Upper lobe of right lung (tissue), 1 donor: ENCODE data around the gene PFN4. TPM values are rescaled to one million over a fixed set of nuclear protein-coding genes. Genes with fewer than 3 reads are reported as not detected.

Experiments used
- ATAC-seq: fragments of 200-7000 bp; cut with Tn5 transposase; one replicate; pipeline ENCODE4 v1.9.1; 2020; ENCODE audit warnings: mild to moderate bottlenecking, moderate library complexity
- DNase-seq: peaks from one replicate; pipeline ENCODE4 v3.0.0-alpha.2; 2020
- H3K27ac ChIP-seq: fragments of 200-600 bp; one replicate; pipeline ENCODE4 v1.8.0; 2022
- H3K27me3 ChIP-seq: fragments of 200-600 bp; one replicate; pipeline ENCODE4 v1.8.0; 2022; ENCODE audit warnings: mild to moderate bottlenecking
- H3K36me3 ChIP-seq: fragments of 200-600 bp; one replicate; pipeline ENCODE4 v1.8.0; 2022
- H3K4me1 ChIP-seq: fragments of 200-600 bp; one replicate; pipeline ENCODE4 v1.8.0; 2022
- H3K4me3 ChIP-seq: fragments of 200-600 bp; one replicate; pipeline ENCODE4 v1.8.0; 2022; ENCODE audit warnings: mild to moderate bottlenecking
- H3K9me3 ChIP-seq: fragments of 200-600 bp; one replicate; pipeline ENCODE4 v1.8.0; 2022
- CTCF ChIP-seq: fragments of 200-600 bp; IDR thresholded peaks from one replicate; pipeline ENCODE4 v1.8.0; 2022; ENCODE audit warnings: antibody characterized with exemption
- intact Hi-C: fragments of 100-400 bp; cut with DNase I; formaldehyde crosslinking; loops from one replicate; pipeline ENCODE4 v1.11.0; 2022
- total RNA-seq: library from RNA; stranded (reverse); fragmentation: NEBNext Ultra II Directional; extraction: Animal tissue kit (Norgen Biotek cat#: 25700); gene quantifications from one replicate; pipeline ENCODE4 v1.2.1, GENCODE V29; 2021
- donor health status: DM: no; HTN: yes; CAD: no; lungs with severe emphysema.

The PFN4 gene
- total RNA-seq, 1 donor from 2014 or later = 1.5 TPM

- ATAC-seq = no peak
- DNase-seq = no peak
- Histone ChIP-seq H3K4me3 (no peak overlapping the region), H3K27ac (no peak overlapping the region), H3K36me3 (peaks cover 36% of the 10 kb centered on the region), H3K4me1 (no peaks in the 10 kb centered on the region), H3K9me3 (no peaks in the 10 kb centered on the region), H3K27me3 (no peaks in the 10 kb centered on the region)
- no peak for TF ChIP-seq CTCF
- intact Hi-C loops = no loop called here
Measured at GRCh38 chr2:24065341-24065740, 57.8 kb downstream of the PFN4 start.

Other genes with a start within 250 kb of the PFN4 start
- 24.0 TPM for gene ATAD2B, start 196.2 kb downstream of the PFN4 start, total RNA-seq
- 12.7 TPM for gene UBXN2A, start 182.9 kb downstream of the PFN4 start, total RNA-seq
- 0.35 TPM for gene MFSD2B, start 113.2 kb downstream of the PFN4 start, total RNA-seq
- gene WDCP, start 75.9 kb downstream of the PFN4 start, total RNA-seq = 9.3 TPM
- gene FKBP1B, start 73.6 kb downstream of the PFN4 start, total RNA-seq = 13.2 TPM
- gene SF3B6, start 47.0 kb downstream of the PFN4 start, total RNA-seq = 55.2 TPM
- gene TP53I3, start 38.5 kb downstream of the PFN4 start, total RNA-seq = 44.3 TPM
- gene FAM228B, start 135 bp upstream of the PFN4 start, total RNA-seq = 28.4 TPM
- 0.64 TPM for gene FAM228A, start 51.7 kb upstream of the PFN4 start, total RNA-seq
- 104 TPM for gene ITSN2, start 237.2 kb upstream of the PFN4 start, total RNA-seq